ENCODE results near the gene HIVEP3.

Gene HIVEP3

GRCh38 chr1:41650028-41650880, 268.5 kb downstream of the HIVEP3 start:
- TF ChIP-seq, protein P1, sequence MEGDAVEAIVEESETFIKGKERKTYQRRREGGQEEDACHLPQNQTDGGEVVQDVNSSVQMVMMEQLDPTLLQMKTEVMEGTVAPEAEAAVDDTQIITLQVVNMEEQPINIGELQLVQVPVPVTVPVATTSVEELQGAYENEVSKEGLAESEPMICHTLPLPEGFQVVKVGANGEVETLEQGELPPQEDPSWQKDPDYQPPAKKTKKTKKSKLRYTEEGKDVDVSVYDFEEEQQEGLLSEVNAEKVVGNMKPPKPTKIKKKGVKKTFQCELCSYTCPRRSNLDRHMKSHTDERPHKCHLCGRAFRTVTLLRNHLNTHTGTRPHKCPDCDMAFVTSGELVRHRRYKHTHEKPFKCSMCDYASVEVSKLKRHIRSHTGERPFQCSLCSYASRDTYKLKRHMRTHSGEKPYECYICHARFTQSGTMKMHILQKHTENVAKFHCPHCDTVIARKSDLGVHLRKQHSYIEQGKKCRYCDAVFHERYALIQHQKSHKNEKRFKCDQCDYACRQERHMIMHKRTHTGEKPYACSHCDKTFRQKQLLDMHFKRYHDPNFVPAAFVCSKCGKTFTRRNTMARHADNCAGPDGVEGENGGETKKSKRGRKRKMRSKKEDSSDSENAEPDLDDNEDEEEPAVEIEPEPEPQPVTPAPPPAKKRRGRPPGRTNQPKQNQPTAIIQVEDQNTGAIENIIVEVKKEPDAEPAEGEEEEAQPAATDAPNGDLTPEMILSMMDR (IDR thresholded peaks at IDR 0.05; ENCODE audit: low read depth, low read length) = no peak

GRCh38 chr1:41649396-41650027, 269.2 kb downstream of the HIVEP3 start:
- TF ChIP-seq, protein P1 (IDR thresholded peaks at IDR 0.05; ENCODE audit: low read depth, low read length) = no peak
- H3K4me3 ChIP-seq (ENCODE audit: low read depth, low read length) = no peak overlapping the region

More at GRCh38 chr1:41650028-41650880, 268.5 kb downstream of the HIVEP3 start:
- H3K4me3 ChIP-seq (ENCODE audit: low read depth, low read length) = no peak overlapping the region

GRCh38 chr1:41648844-41649243, 269.9 kb downstream of the HIVEP3 start:
- no peak overlapping the region for H3K4me3 ChIP-seq (ENCODE audit: low read depth, low read length)

DNA sequence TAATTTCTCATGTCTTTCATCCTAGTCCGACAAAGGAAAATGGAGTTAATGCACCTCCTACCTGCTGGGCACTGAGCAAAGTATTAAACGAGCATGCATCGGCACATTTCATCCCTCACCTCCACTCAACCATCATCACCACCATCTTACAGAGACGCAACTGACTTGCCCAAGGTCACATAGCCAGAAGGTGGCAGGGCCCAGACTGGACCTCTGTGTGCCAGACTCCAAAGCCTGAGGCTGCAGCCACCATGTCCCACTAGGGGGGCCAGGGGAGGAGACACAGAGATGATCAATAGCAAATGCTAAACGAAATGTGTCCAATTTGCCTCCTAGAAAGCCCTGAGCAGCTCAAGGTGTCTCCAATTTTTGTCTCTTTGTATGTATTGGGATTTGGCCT, 270.5 kb downstream of the HIVEP3 start:
- TF ChIP-seq, protein P1 (IDR thresholded peaks at IDR 0.05; ENCODE audit: low read depth, low read length) = no peak
- no peak overlapping the region for H3K4me3 ChIP-seq (ENCODE audit: low read depth, low read length)

More at GRCh38 chr1:41648844-41649243, 269.9 kb downstream of the HIVEP3 start:
- TF ChIP-seq, protein P1 (IDR thresholded peaks at IDR 0.05; ENCODE audit: low read depth, low read length) = no peak

DNA sequence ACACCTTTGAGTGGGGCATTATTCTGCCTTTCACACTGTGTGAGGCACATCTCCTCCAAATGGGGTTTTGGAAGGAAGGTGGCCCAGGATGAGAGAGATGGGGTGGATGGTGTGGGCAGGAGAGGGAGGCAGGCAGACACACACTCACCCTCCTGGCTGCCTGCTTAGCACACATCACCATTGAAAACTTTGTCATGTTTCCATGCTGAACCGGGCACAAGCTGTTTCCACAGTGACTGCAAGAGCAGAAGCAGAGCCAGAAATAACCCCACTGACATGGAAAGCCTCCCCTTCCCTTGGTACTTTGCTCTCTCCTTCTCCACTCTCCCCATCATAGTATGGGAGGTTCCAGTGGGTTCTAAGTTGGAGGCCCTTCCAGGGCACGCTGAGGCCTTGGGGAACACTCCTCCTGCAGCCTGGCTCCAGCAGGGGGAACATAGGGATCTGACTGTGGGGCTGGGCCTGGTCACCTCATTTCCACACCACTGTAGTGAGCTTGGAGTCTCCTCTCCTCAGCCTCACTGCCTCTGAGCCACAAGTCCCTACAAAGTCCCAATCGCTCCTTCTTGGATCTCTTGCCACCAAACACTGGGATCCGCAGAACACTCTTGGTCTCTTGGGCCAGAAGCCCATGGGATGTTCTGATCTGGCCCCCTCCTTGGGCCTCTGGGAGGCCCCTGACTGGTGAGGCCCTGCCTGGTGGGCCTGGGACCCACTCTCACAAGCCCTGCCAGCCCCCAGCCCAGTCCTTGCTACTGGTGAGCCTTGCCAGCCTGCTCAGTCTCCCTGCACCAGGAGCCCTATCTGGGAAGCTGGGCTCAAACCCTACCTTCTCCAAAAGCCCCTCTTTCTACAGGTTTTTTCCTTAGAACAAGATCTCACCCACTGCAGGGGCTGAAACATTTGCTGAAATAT, 271.2 kb downstream of the HIVEP3 start:
- TF ChIP-seq, protein P1 (IDR thresholded peaks at IDR 0.05; ENCODE audit: low read depth, low read length) = no peak
- H3K4me3 ChIP-seq (ENCODE audit: low read depth, low read length) = no peak overlapping the region

GRCh38 chr1:41646186-41646585, 272.5 kb downstream of the HIVEP3 start:
- no peak overlapping the region for H3K4me3 ChIP-seq (ENCODE audit: low read depth, low read length)
- TF ChIP-seq, protein P1 (IDR thresholded peaks at IDR 0.05; ENCODE audit: low read depth, low read length) = no peak

Measured in WI38 (cell line).